ENCODE results near the gene TENM3.
"Not testable (repeated sequence)": the region's sequence is repeated elsewhere in the genome, so short reads cannot be mapped to it uniquely, and the experiment has no call there.

TENM3 gene

DNA sequence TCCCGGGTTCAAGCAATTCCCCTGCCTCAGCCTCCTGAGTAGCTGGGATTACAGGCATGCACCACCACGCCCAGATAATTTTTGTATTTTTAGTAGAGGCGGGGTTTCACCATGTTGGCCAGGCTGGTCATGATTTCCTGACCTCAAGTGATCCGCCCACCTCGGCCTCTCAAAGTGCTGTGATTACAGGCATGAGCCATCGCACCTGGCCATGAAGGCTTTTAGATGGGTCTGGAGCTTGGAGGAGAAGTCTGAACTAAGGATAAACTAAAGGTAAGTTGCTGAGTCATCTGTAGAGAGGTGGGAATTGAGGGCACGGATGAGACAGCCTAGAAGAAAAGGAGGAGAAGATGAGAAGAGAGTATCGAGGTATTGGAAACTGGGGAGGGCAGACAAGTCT, at the start of gene TENM3:
Gene TENM3, plus strand, starts transcription at position 199 of the 400 bp plus-strand sequence. CDS start 80,619 bp downstream, outside the sequence.
- in situ Hi-C loops (cut with MboI; ENCODE audit: low sequenced_read_pairs): not testable (repeated sequence)

GRCh38 chr4:182194091-182194824, 48.9 kb upstream of the TENM3 start:
- in situ Hi-C loops (cut with MboI; ENCODE audit: low sequenced_read_pairs): no loop called here

DNA sequence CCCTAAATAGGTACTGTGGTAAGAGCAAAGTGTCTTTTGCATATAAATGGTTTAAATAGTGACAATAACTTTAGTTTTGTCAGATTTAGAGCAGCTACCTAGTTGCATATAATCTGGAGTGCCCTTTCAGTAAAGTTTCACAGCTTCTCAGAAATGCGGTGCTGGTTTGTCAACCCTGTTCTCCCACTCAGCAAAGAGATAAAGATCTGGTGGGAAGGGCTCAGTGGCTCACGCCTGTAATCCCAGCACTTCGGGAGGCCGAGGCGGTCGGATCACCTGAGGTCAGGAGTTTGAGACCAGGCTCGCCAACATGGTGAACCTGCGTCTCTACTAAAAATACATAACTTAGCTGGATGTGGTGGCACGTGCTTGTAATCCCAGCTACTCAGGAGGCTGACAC, 45.6 kb upstream of the TENM3 start:
- in situ Hi-C loops (cut with MboI; ENCODE audit: low sequenced_read_pairs): no loop called here

- in situ Hi-C loops (cut with MboI; ENCODE audit: low sequenced_read_pairs): no loop called here
Observed at GRCh38 chr4:182201871-182202270, 41.3 kb upstream of the TENM3 start.

DNA sequence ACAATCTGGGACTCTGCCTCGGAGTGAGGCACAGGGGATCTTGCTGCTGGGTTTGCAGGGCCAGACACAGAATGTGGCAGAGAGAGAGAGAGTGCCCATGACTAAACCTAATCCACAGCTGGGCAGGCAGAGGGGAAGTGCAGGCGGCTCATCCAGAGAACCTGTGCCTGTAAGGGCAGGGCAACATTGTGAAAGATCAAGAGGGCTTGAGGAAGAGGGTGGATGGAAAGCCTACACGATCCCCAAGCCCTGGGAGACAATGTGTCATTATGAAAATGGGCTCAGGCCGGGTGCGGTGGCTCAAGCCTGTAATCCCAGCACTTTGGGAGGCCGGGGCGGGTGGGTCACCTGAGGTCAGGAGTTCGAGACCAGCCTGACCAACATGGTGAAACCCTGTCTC, 40.6 kb upstream of the TENM3 start:
- in situ Hi-C loops (cut with MboI; ENCODE audit: low sequenced_read_pairs): no loop called here

GRCh38 chr4:182203872-182204411, 39.3 kb upstream of the TENM3 start:
- in situ Hi-C loops (cut with MboI; ENCODE audit: low sequenced_read_pairs): no loop called here

DNA sequence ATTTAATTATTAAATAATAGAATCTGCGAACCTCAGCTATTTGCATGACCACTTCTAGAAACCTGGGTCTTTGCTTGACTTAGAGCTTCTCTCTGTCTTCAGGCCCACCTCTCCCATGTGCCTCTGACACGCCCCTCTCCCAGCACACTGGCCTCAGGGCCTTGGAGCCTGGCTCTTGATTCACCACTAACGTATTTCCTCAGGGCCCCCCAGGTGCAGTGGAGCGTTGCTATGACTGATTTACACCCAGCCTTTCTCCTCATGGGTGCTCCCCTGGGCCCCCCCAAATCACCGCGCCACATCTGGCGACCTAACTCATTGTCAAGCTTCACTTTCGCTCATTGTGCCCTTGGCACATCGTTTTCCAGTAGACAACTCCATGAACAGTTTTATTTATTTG, 37.9 kb upstream of the TENM3 start:
- in situ Hi-C loops (cut with MboI; ENCODE audit: low sequenced_read_pairs): no loop called here

GRCh38 chr4:182206266-182206665, 36.9 kb upstream of the TENM3 start:
- in situ Hi-C loops (cut with MboI; ENCODE audit: low sequenced_read_pairs): no loop called here

DNA sequence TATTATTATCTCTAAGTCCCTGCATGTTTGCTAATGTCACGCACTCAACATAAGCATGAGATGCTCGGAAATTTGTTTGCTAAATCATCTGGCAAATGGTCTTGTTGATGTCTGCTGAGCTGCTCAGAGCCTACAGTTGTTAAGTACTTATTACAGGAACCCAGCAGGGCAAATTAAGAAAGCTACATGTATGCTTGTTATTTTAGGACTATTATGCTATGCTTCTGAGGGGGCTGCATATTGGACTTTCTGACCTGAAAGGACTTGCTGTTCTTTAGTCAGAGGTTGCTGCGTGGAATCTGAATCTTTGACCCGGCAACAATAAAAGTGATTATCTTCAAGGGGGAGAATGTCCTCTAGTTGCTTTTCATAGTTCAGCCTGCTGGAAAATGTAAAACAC, 36.3 kb upstream of the TENM3 start:
- in situ Hi-C loops (cut with MboI; ENCODE audit: low sequenced_read_pairs): no loop called here

DNA sequence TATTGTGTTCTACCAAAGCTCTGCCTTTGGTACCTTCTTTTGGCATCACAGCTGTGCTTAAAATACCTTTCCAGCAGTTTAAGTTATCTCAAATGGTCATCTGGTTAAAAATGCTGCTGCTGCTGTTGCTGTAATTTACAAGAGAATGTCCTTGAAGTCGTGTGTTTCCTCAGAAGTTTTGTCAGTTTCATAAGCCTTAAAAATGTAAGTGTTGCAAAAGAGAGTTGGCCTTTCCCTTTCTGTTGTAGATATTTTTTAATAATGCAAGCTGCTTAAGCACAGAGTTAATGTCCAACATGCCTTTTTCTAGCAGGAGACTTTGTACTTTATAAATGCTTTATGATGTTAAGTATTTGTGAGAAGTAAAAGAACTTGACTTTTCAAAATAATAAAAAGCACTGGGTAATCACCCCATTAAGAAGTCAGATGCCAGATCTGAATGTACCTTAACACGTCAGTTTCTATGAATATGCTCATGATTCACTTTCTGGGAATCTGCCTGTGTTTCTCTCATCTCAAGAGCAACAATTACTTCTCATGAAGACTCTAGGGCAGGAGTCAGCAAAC, 35.3 kb upstream of the TENM3 start:
- in situ Hi-C loops (cut with MboI; ENCODE audit: low sequenced_read_pairs): no loop called here

DNA sequence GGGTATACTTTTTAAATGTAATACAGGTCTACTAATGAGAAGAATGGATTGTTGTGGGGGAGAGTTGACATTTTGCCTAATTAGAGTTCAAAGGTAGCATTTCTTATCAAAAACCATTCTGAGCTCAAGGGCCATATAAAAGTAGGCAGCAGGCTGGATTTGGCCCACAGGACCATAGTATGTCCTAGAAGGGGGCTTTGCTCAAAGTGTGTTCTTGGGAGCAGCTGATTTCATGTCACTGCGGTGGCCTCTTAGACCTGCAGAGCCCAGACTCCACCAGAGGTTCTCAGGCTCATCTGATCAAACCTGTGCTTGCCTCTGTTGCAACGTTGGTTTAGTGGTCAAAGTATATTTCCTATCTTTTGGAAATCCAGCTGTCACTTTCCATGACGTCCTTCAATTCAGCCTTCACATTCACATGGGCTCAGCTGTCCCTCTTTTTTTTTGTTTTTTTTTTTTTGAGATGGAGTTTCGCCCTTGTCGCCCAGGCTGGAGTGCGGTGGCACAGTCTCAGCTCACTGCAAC, 34.6 kb upstream of the TENM3 start:
- in situ Hi-C loops (cut with MboI; ENCODE audit: low sequenced_read_pairs): no loop called here

- in situ Hi-C loops (cut with MboI; ENCODE audit: low sequenced_read_pairs): no loop called here
Observed at GRCh38 chr4:182212211-182212761, 30.9 kb upstream of the TENM3 start.

DNA sequence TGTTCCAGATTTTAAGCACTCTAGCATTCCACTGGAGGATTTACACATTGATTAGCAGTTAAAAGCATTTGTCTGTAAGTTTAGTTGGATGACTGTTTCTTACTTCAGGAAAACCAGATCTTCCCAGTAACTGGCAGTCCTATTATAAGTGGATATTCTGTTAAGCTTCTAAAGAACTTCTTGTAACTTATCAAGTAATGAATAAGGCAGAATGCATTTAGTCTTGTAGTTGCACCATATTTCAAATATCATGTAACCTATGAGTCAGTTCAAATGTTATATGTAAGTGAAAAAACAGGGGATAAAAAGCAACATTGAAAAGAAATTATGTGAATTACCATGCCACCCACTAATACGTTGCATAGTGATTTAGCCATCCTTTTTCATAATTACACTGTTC, 30.2 kb upstream of the TENM3 start:
- in situ Hi-C loops (cut with MboI; ENCODE audit: low sequenced_read_pairs): no loop called here

- in situ Hi-C loops (cut with MboI; ENCODE audit: low sequenced_read_pairs): no loop called here
Observed at GRCh38 chr4:182215148-182215547, 28.1 kb upstream of the TENM3 start.

DNA sequence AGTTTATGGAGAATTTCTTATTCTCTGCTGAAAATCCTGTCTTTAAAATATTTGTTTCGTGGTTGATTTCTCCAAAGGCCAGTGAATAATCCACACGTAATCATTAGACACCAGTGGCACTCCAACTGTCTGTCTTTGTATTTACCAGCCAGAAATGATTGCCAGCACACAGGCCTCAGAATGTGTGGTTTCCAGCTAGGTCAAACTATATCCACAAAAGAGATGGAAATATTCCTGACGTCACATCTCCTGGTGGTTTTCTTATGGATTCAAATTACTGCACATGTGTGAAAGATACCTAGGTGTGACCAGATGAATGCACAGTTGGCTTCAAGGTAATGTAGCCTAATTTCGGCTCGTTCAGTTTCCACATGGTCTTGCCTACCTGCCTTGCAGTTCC, 27.2 kb upstream of the TENM3 start:
- in situ Hi-C loops (cut with MboI; ENCODE audit: low sequenced_read_pairs): no loop called here

GRCh38 chr4:182219411-182220056, 23.7 kb upstream of the TENM3 start:
- in situ Hi-C loops (cut with MboI; ENCODE audit: low sequenced_read_pairs): no loop called here

GRCh38 chr4:182221987-182222386, 21.2 kb upstream of the TENM3 start:
- in situ Hi-C loops (cut with MboI; ENCODE audit: low sequenced_read_pairs): no loop called here

DNA sequence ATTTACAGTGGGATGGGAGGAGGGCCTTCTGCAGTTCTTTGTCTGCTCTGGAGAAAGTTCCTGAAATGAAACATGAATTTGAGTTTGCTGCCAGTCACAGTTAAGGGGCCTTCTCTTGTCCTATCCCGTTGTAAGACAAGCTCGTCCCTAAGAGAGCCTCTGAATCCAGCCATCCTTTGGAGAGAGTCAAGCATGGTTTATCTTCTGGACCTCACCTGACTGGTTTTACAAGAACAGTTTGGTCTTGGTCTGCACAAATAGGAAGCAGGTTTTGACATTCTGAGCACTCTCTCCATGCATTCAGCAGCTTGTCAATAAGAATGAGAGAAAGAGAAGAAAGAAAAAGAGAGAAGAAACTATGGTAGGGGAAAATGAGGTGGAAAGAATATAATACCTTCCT, 20.4 kb upstream of the TENM3 start:
- in situ Hi-C loops (cut with MboI; ENCODE audit: low sequenced_read_pairs): no loop called here

DNA sequence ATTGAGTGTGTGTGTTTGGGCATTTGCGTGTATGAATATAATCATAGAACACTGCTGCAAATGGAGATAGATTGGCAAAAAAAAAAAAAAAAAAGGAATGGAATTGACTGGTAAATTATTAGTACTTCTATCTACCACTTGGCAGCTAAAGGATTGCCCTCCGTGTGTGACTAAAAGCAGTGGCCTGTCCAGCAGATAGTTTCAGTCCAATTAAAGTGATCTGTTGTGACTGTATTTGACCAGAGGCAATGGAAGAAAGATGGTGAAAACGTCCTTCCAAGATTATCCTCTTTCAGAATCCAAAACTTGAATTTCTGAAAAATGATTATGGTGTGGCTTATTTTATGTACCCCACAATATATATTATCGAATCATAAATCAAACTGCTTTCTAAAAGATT, 19.5 kb upstream of the TENM3 start:
- in situ Hi-C loops (cut with MboI; ENCODE audit: low sequenced_read_pairs): no loop called here

GRCh38 chr4:182224192-182224850, 18.9 kb upstream of the TENM3 start:
- in situ Hi-C loops (cut with MboI; ENCODE audit: low sequenced_read_pairs): no loop called here

GRCh38 chr4:182225257-182225852, 17.8 kb upstream of the TENM3 start:
- in situ Hi-C loops (cut with MboI; ENCODE audit: low sequenced_read_pairs): no loop called here
